Gastroesophageal sphincter (tissue), 4 donors: ENCODE results near the gene FNDC3B. TPM values are rescaled to one million over a fixed set of nuclear protein-coding genes. Genes with fewer than 3 reads are reported as not detected.

Source experiments
- ATAC-seq: fragments of 150-250 bp; one replicate; pipeline ENCODE4 v1.9.1; 2016; ENCODE audit warnings: mild to moderate bottlenecking, moderate library complexity
- H3K27ac ChIP-seq, 4 donors: fragments of 200-600 bp; sonication (generic) in 3 of 4; 1 replicate in 3 of 4; 2 replicates in 1 of 4; pipeline ENCODE4 v1.5.1; 2016 to 2019
- H3K27me3 ChIP-seq: fragments of 200-600 bp; sonication (generic); one replicate; pipeline ENCODE4 v1.5.1; 2019
- H3K36me3 ChIP-seq, 2 donors: fragments of 200-600 bp; sonication (generic); one replicate each; pipeline ENCODE4 v1.5.1; 2019; ENCODE audit warnings: control low read depth in 1 of 2
- H3K4me1 ChIP-seq, 3 donors: fragments of 200-600 bp; sonication (generic); 1 replicate in 2 of 3; 2 replicates in 1 of 3; pipeline ENCODE4 v1.5.1; 2016 to 2019; ENCODE audit warnings: control low read depth in 2 of 3
- H3K4me3 ChIP-seq, 2 donors: fragments of 200-600 bp; sonication (generic); one replicate each; pipeline ENCODE4 v1.5.1; 2019; ENCODE audit warnings: mild to moderate bottlenecking in 1 of 2, moderate library complexity in 1 of 2
- H3K9me3 ChIP-seq, 3 donors: fragments of 200-600 bp; sonication (generic); one replicate each; pipeline ENCODE4 v1.5.1; 2017 to 2019; ENCODE audit warnings: control low read depth in 2 of 3
- EP300 ChIP-seq: sonication (generic); formaldehyde crosslinking; IDR thresholded peaks from one replicate; pipeline ENCODE4 v1.6.1; 2017; ENCODE audit warnings: antibody characterized with exemption, mild to moderate bottlenecking
- POLR2A ChIP-seq, 2 donors: fragments of 450-650 bp; IDR thresholded peaks; one replicate each; pipeline ENCODE4 v1.6.1; 2017; ENCODE audit warnings: antibody characterized with exemption in 2 of 2, mild to moderate bottlenecking in 2 of 2, moderate library complexity in 1 of 2
- POLR2AphosphoS5 ChIP-seq: sonication (generic); formaldehyde crosslinking; IDR thresholded peaks from one replicate; pipeline ENCODE4 v1.6.1; 2017; ENCODE audit warnings: antibody characterized with exemption
- WGBS, 2 donors: methylation state at CpG; one replicate each; pipeline ENCODE4 v1.1.5; 2018; ENCODE audit warnings: low coverage in 1 of 2; 5-methylcytosine and 5-hydroxymethylcytosine counted together
- total RNA-seq, 4 donors: library from RNA; depleted of rRNA; stranded (reverse); fragments of >200 nt; gene quantifications; one replicate each; pipeline ENCODE4 v1.1.0, GENCODE V29; 2016
- TF ChIP-seq, protein P1 (sequence below), 4 experiments: fragments of 200-600 bp in 2 of 4; fragments of 450-650 bp in 2 of 4; sonication (generic) in 1 of 4; IDR thresholded peaks; one replicate each; pipeline ENCODE4 v1.5.1; 2017 to 2019; ENCODE audit warnings: antibody characterized with exemption in 4 of 4, mild to moderate bottlenecking in 2 of 4, moderate library complexity in 2 of 4

FNDC3B gene
- total RNA-seq, 4 donors from 2014 or later: 53.1 to 97.2 (median 70.8) TPM

DNA sequence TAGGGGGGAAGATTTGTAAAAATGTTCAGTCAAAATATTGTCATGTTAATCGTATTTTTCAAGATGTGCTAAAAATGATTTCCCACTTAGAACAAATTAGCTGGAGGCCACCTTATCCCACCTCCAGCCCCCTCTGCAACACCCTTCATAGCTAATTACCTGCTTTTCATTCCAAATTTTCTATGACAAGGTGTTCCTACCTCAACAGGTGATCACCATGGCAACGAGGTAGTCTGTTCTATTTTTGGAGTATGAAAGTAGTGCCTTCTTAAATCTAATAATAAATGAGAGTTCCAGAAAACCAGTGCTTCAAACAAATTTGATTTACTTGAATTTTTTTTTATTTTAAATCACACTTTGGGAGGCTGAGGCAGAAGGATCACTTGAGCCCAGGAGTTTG is 149.8 kb downstream of the FNDC3B start:
- no peak overlapping the region for H3K27ac ChIP-seq
- no peak overlapping the region for H3K4me3 ChIP-seq
- H3K36me3 ChIP-seq: no peaks in the 10 kb centered on the region
- TF ChIP-seq POLR2AphosphoS5: no peak
- no peak for TF ChIP-seq EP300
- TF ChIP-seq, protein P1, sequence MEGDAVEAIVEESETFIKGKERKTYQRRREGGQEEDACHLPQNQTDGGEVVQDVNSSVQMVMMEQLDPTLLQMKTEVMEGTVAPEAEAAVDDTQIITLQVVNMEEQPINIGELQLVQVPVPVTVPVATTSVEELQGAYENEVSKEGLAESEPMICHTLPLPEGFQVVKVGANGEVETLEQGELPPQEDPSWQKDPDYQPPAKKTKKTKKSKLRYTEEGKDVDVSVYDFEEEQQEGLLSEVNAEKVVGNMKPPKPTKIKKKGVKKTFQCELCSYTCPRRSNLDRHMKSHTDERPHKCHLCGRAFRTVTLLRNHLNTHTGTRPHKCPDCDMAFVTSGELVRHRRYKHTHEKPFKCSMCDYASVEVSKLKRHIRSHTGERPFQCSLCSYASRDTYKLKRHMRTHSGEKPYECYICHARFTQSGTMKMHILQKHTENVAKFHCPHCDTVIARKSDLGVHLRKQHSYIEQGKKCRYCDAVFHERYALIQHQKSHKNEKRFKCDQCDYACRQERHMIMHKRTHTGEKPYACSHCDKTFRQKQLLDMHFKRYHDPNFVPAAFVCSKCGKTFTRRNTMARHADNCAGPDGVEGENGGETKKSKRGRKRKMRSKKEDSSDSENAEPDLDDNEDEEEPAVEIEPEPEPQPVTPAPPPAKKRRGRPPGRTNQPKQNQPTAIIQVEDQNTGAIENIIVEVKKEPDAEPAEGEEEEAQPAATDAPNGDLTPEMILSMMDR (IDR thresholded peaks at IDR 0.05): no peak
- TF ChIP-seq POLR2A (IDR thresholded peaks at IDR 0.05): no peak
- no peak for ATAC-seq
- WGBS, 2 donors: 81 to 91% methylated on average over 2 of the region's 2 CpGs
- no peaks in the 10 kb centered on the region for H3K27me3 ChIP-seq
- H3K9me3 ChIP-seq: no peaks in the 10 kb centered on the region
- H3K4me1 ChIP-seq: peaks cover 0 to 30% (median 2%) of the 10 kb centered on the region in 3 donors

DNA sequence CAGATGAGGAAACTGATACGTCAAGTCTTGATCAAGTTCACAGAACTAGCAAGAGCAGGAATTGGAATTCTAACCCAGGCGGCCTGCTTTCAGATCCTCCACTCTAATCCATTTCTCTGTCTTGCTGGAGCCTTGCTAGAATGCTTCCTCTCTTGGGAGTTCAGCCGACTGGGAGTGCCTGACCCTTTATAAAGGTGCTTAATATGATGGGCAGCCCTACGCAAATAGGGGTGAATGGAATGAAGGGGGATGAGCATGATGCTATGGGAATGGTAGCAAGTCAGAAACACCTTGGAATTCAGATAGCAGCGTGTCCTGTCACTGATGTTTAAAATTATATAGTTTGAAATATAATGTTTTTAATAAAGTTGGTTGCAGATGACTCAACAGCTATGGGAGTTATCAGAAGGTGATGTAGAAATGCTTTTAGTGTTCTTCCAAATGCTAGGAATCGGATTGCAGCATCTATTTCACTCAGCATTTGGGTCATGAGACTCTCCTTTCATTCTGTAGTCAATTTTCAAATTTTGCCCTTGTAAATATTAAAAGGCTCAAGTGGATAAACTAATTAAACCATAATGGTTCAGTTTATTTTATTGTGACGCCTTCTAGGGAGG is 150.7 kb downstream of the FNDC3B start:
- Histone ChIP-seq H3K4me1 (peaks cover 0 to 30% (median 4%) of the 10 kb centered on the region in 3 donors), H3K36me3 (no peaks in the 10 kb centered on the region), H3K9me3 (no peaks in the 10 kb centered on the region), H3K27me3 (no peaks in the 10 kb centered on the region), H3K27ac (no peak overlapping the region), H3K4me3 (no peak overlapping the region)
- TF ChIP-seq POLR2A (IDR thresholded peaks at IDR 0.05) (no peak), POLR2AphosphoS5 (no peak), EP300 (no peak)
- TF ChIP-seq, protein P1 (IDR thresholded peaks at IDR 0.05): no peak
- WGBS, 2 donors: 77 to 91% methylated on average over 7 of the region's 7 CpGs
- no peak for ATAC-seq

DNA sequence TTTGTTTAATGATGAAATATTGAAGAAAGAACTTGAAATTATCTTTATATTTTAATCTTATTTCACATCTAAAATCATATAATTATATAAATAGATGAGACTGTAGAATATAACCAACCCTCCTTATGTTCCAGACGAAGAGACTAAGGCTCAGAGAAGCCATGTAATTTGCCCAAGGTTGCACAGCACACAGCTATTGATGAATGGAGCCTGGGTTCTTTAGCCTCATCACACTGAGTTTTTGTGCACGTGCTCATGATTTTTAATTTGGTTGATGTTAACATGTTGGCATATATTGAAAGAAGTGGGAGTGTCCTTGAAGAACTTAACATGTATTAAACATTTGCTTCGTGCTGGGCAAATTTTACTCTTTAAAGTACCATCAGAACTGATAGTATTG is 151.6 kb downstream of the FNDC3B start:
- no peak overlapping the region for H3K27ac ChIP-seq
- no peaks in the 10 kb centered on the region for H3K9me3 ChIP-seq
- no peaks in the 10 kb centered on the region for H3K36me3 ChIP-seq
- 92 to 100% methylated on average over 3 of the region's 3 CpGs for WGBS, 2 donors
- ATAC-seq: no peak
- no peak overlapping the region for H3K4me3 ChIP-seq
- peaks cover 0 to 33% (median 7%) of the 10 kb centered on the region in 3 donors for H3K4me1 ChIP-seq
- TF ChIP-seq POLR2AphosphoS5: no peak
- TF ChIP-seq, protein P1 (IDR thresholded peaks at IDR 0.05): no peak
- no peak for TF ChIP-seq POLR2A (IDR thresholded peaks at IDR 0.05)
- TF ChIP-seq EP300: no peak
- no peaks in the 10 kb centered on the region for H3K27me3 ChIP-seq

DNA sequence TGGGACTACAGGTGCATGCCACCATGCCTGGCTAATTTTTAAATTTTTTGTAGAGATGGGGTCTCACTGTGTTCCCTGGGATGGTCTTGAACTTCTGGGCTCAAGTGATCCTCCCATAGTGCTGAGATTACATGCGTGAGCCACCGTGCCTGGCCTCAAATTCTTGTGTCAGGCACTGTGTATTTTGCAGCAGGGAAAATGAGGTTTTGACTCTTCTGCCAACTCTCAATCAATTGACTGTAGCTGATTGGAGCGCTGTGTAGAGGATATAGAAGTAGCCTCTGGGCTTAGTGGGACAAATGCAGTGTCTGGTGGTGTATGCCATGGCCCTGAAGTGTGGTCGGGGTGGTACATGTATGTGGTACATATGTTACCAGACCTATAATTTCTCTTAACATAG is 152.3 kb downstream of the FNDC3B start:
- Histone ChIP-seq H3K9me3 (no peaks in the 10 kb centered on the region), H3K4me3 (no peak overlapping the region), H3K4me1 (peaks cover 0 to 33% (median 7%) of the 10 kb centered on the region in 3 donors), H3K36me3 (no peaks in the 10 kb centered on the region), H3K27me3 (no peaks in the 10 kb centered on the region), H3K27ac (no peak overlapping the region)
- no peak for ATAC-seq
- 88 to 100% methylated on average over 2 to 4 of the region's 4 CpGs for WGBS, 2 donors
- TF ChIP-seq, protein P1 (IDR thresholded peaks at IDR 0.05): no peak
- no peak for TF ChIP-seq POLR2A (IDR thresholded peaks at IDR 0.05)
- TF ChIP-seq EP300: no peak

DNA sequence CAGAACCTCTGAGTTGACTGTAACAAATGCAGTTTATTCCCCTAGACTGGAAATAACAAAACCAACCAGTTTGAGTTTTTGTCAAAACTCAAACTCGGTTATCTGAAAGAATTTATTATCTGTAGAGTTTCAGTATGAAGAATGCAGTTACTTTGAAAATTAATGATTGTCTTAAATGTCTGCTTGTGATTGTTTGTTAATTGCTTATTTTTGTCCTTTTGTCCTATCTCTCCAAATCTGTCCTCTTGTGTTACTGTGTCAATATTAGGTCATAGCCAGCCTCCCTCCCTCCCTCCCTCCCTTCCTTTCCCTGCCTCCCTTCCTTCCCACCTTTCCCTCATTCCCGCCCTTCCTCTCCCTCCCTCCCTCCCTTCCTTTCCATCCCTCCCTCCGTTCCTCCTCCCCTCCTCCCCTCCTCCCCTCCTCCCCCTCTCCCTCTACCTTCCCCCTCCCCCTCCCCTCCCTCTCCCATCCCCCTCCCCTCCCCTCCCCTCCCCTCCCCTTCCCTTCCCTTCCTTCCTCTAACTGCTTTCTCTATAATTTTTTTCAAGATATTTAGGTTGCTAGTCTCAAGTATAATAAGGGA is 153.5 kb downstream of the FNDC3B start:
- 59 to 80% methylated on average over 1 of the region's 3 CpGs for WGBS, 2 donors
- no peak overlapping the region for H3K4me3 ChIP-seq
- H3K9me3 ChIP-seq: no peaks in the 10 kb centered on the region
- H3K4me1 ChIP-seq: peaks cover 0 to 33% (median 7%) of the 10 kb centered on the region in 3 donors
- no peaks in the 10 kb centered on the region for H3K36me3 ChIP-seq
- no peak overlapping the region for H3K27ac ChIP-seq
- TF ChIP-seq POLR2AphosphoS5: no peak
- no peak for TF ChIP-seq POLR2A (IDR thresholded peaks at IDR 0.05)
- H3K27me3 ChIP-seq: no peaks in the 10 kb centered on the region
- no peak for ATAC-seq
